ENCODE measurements around the gene AGBL1.
"Not testable (repeated sequence)": the region's sequence is repeated elsewhere in the genome, so short reads cannot be mapped to it uniquely, and the experiment has no call there.

Gene AGBL1

GRCh38 chr15:86413191-86413590 is 333.5 kb downstream of the AGBL1 start:
- DNase-seq, result no peak

- no peak for DNase-seq
Measured at GRCh38 chr15:86425746-86426145, 346.1 kb downstream of the AGBL1 start.

GRCh38 chr15:86432861-86433260 is 353.2 kb downstream of the AGBL1 start:
- DNase-seq, result no peak

- no peak for DNase-seq
Measured at GRCh38 chr15:86433983-86434382, 354.3 kb downstream of the AGBL1 start.

- DNase-seq, result no peak
Measured at GRCh38 chr15:86439614-86440013, 359.9 kb downstream of the AGBL1 start.

GRCh38 chr15:86444527-86444926 is 364.9 kb downstream of the AGBL1 start:
- DNase-seq, result no peak

GRCh38 chr15:86445579-86446252 is 366.0 kb downstream of the AGBL1 start:
- DNase-seq, result no peak

- no peak for DNase-seq
Measured at GRCh38 chr15:86446253-86446640, 366.6 kb downstream of the AGBL1 start.

- not testable (repeated sequence) for DNase-seq
Measured at GRCh38 chr15:86465470-86466039, 385.9 kb downstream of the AGBL1 start.

- no peak for DNase-seq
Measured at GRCh38 chr15:86481720-86482119, 402.0 kb downstream of the AGBL1 start.

- DNase-seq, result no peak
Measured at GRCh38 chr15:86483936-86484335, 404.3 kb downstream of the AGBL1 start.

- DNase-seq, result no peak
Measured at GRCh38 chr15:86488046-86488445, 408.4 kb downstream of the AGBL1 start.

GRCh38 chr15:86489981-86490380 is 410.3 kb downstream of the AGBL1 start:
- DNase-seq, result no peak

GRCh38 chr15:86491118-86491517 is 411.4 kb downstream of the AGBL1 start:
- DNase-seq, result no peak

- DNase-seq, result no peak
Measured at GRCh38 chr15:86493884-86494283, 414.2 kb downstream of the AGBL1 start.

GRCh38 chr15:86494475-86494874 is 414.8 kb downstream of the AGBL1 start:
- DNase-seq, result no peak

- no peak for DNase-seq
Measured at GRCh38 chr15:86502301-86502700, 422.6 kb downstream of the AGBL1 start.

GRCh38 chr15:86505951-86506350 is 426.3 kb downstream of the AGBL1 start:
- DNase-seq, result no peak

- DNase-seq, result no peak
Measured at GRCh38 chr15:86506401-86506800, 426.7 kb downstream of the AGBL1 start.

GRCh38 chr15:86515625-86516024 is 436.0 kb downstream of the AGBL1 start:
- DNase-seq, result no peak

- no peak for DNase-seq
Measured at GRCh38 chr15:86522721-86523120, 443.1 kb downstream of the AGBL1 start.

- no peak for DNase-seq
Measured at GRCh38 chr15:86526938-86527690, 447.4 kb downstream of the AGBL1 start.

GRCh38 chr15:86528094-86528493 is 448.4 kb downstream of the AGBL1 start:
- not testable (repeated sequence) for DNase-seq

GRCh38 chr15:86538141-86538540 is 458.5 kb downstream of the AGBL1 start:
- DNase-seq, result no peak

All from activated effector memory CD4-positive, alpha-beta T cell treated with Interleukin-2 at 50 U/mL for 16 hours (primary cell).